Vagina (tissue), 2 donors: ENCODE data around the gene MRPL3.

Source experiments
- POLR2A ChIP-seq, 2 donors: fragments of 450-650 bp; IDR thresholded peaks; one replicate each; pipeline ENCODE4 v1.6.1; 2017; ENCODE audit warnings: antibody characterized with exemption in 2 of 2, mild to moderate bottlenecking in 2 of 2, moderate library complexity in 2 of 2
- POLR2AphosphoS5 ChIP-seq, 2 donors: sonication (generic); formaldehyde crosslinking; IDR thresholded peaks; one replicate each; pipeline ENCODE4 v1.9.0; 2017; ENCODE audit warnings: antibody characterized with exemption in 2 of 2, mild to moderate bottlenecking in 2 of 2, low read depth in 1 of 2; ENCODE audit not compliant: insufficient read depth in 1 of 2
- TF ChIP-seq, protein P1 (sequence below), 3 experiments: fragments of 450-650 bp in 2 of 3; fragments of 200-600 bp in 1 of 3; sonication (generic) in 1 of 3; IDR thresholded peaks; one replicate each; pipeline ENCODE4 v1.5.1; 2017 to 2019; ENCODE audit warnings: antibody characterized with exemption in 3 of 3, mild to moderate bottlenecking in 2 of 3, moderate library complexity in 2 of 3

DNA sequence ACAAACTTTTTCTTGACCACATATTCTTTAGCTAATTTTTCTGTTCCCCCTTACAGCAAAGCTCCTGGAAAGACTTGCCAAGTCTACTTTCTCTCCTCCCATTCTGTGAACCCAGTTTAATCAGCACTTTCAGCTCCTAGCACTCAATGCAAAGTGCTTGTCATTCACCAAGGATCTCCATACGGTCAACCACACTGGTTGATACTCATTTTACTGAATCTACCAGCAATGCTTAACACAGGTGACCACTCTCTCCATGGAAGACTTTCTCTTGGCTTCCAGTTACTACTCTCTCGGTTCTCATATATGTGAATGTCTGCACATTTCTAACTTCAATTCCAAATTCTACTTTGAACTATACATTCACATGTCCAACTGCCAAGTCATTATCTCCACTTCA, 11.7 kb downstream of the MRPL3 start:
- TF ChIP-seq, protein P1, sequence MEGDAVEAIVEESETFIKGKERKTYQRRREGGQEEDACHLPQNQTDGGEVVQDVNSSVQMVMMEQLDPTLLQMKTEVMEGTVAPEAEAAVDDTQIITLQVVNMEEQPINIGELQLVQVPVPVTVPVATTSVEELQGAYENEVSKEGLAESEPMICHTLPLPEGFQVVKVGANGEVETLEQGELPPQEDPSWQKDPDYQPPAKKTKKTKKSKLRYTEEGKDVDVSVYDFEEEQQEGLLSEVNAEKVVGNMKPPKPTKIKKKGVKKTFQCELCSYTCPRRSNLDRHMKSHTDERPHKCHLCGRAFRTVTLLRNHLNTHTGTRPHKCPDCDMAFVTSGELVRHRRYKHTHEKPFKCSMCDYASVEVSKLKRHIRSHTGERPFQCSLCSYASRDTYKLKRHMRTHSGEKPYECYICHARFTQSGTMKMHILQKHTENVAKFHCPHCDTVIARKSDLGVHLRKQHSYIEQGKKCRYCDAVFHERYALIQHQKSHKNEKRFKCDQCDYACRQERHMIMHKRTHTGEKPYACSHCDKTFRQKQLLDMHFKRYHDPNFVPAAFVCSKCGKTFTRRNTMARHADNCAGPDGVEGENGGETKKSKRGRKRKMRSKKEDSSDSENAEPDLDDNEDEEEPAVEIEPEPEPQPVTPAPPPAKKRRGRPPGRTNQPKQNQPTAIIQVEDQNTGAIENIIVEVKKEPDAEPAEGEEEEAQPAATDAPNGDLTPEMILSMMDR (IDR thresholded peaks at IDR 0.05): no peak
- no peak for TF ChIP-seq POLR2A (IDR thresholded peaks at IDR 0.05)
- TF ChIP-seq POLR2AphosphoS5 (IDR thresholded peaks at IDR 0.05; ENCODE audit: insufficient read depth in 1 of 2, low read depth in 1 of 2): no peak
